ENCODE results near the gene TBX6. TPM values are rescaled to one million over a fixed set of nuclear protein-coding genes. Genes with fewer than 3 reads are reported as not detected.

TBX6 gene
- polyA plus RNA-seq, 6 donors from 2014 or later = 0.18 to 0.64 (median 0.41) TPM

GRCh38 chr16:30104492-30104891, 12.8 kb upstream of the TBX6 start:
- H3K27ac Mint-ChIP-seq = no peak overlapping the region

GRCh38 chr16:30104090-30104489, 12.4 kb upstream of the TBX6 start:
- Mint-ChIP-seq H3K9me3 (peaks cover 0 to 6% (median 0%) of the 10 kb centered on the region in 7 donors), H3K4me3 (no peak overlapping the region), H3K27me3 (no peaks in the 10 kb centered on the region), H3K36me3 (peaks cover 0 to 9% of the 10 kb centered on the region in 2 donors), H3K27ac (peak overlapping the region in 3 of 6 donors; percentile 13 to 80 (median 50)), H3K4me1 (peaks cover 0 to 4% (median 1%) of the 10 kb centered on the region in 3 donors)
- ATAC-seq (ENCODE audit: low read depth in 2 of 2) (no peak), DNase-seq (no peak)

More at GRCh38 chr16:30104492-30104891, 12.8 kb upstream of the TBX6 start:
- DNase-seq (no peak), ATAC-seq (ENCODE audit: low read depth in 2 of 2) (no peak)
- Mint-ChIP-seq H3K9me3 (peaks cover 0 to 4% (median 0%) of the 10 kb centered on the region in 7 donors), H3K36me3 (peaks cover 0 to 9% of the 10 kb centered on the region in 2 donors), H3K27me3 (no peaks in the 10 kb centered on the region), H3K4me3 (no peak overlapping the region), H3K4me1 (peaks cover 0 to 4% (median 1%) of the 10 kb centered on the region in 3 donors)

GRCh38 chr16:30096862-30097563, 5.3 kb upstream of the TBX6 start:
- H3K4me1 Mint-ChIP-seq = peaks cover 27 to 38% (median 31%) of the 10 kb centered on the region in 3 donors
- ATAC-seq (ENCODE audit: low read depth in 2 of 2) = no peak
- H3K9me3 Mint-ChIP-seq = peaks cover 5 to 29% (median 25%) of the 10 kb centered on the region in 7 donors
- no peaks in the 10 kb centered on the region for H3K27me3 Mint-ChIP-seq
- H3K4me3 Mint-ChIP-seq = peak overlapping the region; percentile 75 to 92 (median 88)
- peak overlapping the region; percentile 80 to 98 (median 94) for H3K27ac Mint-ChIP-seq
- H3K36me3 Mint-ChIP-seq = peaks cover 16 to 25% of the 10 kb centered on the region in 2 donors
- peak; percentile 35 for DNase-seq

- peak; percentile 88 for DNase-seq
- Mint-ChIP-seq H3K36me3 (peaks cover 16 to 25% of the 10 kb centered on the region in 2 donors), H3K4me1 (peaks cover 31 to 41% (median 33%) of the 10 kb centered on the region in 3 donors), H3K4me3 (peak within 1 kb of the TSS; percentile 88 to 94 (median 92)), H3K27me3 (no peaks in the 10 kb centered on the region), H3K27ac (peak within 1 kb of the TSS; percentile 87 to 98 (median 96)), H3K9me3 (peaks cover 5 to 29% (median 25%) of the 10 kb centered on the region in 7 donors)
- ATAC-seq (ENCODE audit: low read depth in 2 of 2) = peak; percentile 37 to 41
These were observed 4.6 kb upstream of the TBX6 start, which contains the start of gene YPEL3 for GRCh38 chr16:30096105-30096861. Gene YPEL3 (minus strand): TSS chr16:30096213. CDS start chr16:30095482, 731 bp downstream.

- DNase-seq (no peak), ATAC-seq (ENCODE audit: low read depth in 2 of 2) (no peak)
- Mint-ChIP-seq H3K27me3 (no peaks in the 10 kb centered on the region), H3K4me1 (peaks cover 31 to 41% (median 34%) of the 10 kb centered on the region in 3 donors), H3K27ac (peak overlapping the region; percentile 79 to 97 (median 94)), H3K9me3 (peaks cover 5 to 29% (median 25%) of the 10 kb centered on the region in 7 donors), H3K36me3 (peaks cover 16 to 25% of the 10 kb centered on the region in 2 donors), H3K4me3 (peak overlapping the region; percentile 86 to 94 (median 92))
These were observed 3.7 kb upstream of the TBX6 start for GRCh38 chr16:30095166-30096078.

- Mint-ChIP-seq H3K27ac (peak overlapping the region; percentile 63 to 95 (median 81)), H3K4me3 (peak overlapping the region; percentile 86 to 94 (median 92)), H3K36me3 (peaks cover 16 to 25% of the 10 kb centered on the region in 2 donors), H3K9me3 (peaks cover 5 to 27% (median 25%) of the 10 kb centered on the region in 7 donors), H3K27me3 (no peaks in the 10 kb centered on the region), H3K4me1 (peaks cover 31 to 46% (median 40%) of the 10 kb centered on the region in 3 donors)
- DNase-seq (no peak), ATAC-seq (ENCODE audit: low read depth in 2 of 2) (no peak)
These were observed 2.9 kb upstream of the TBX6 start for GRCh38 chr16:30094541-30095165.

GRCh38 chr16:30092373-30093010, 768 bp upstream of the TBX6 start:
- peak overlapping the region; percentile 86 to 97 (median 94) for H3K4me3 Mint-ChIP-seq
- no peaks in the 10 kb centered on the region for H3K27me3 Mint-ChIP-seq
- peak; percentile 88 for DNase-seq
- peaks cover 31 to 46% (median 44%) of the 10 kb centered on the region in 3 donors for H3K4me1 Mint-ChIP-seq
- peak; percentile 64 to 67 for ATAC-seq (ENCODE audit: low read depth in 2 of 2)
- H3K36me3 Mint-ChIP-seq = peaks cover 16 to 20% of the 10 kb centered on the region in 2 donors
- peak overlapping the region; percentile 86 to 99 (median 98) for H3K27ac Mint-ChIP-seq
- H3K9me3 Mint-ChIP-seq = peaks cover 1 to 13% (median 11%) of the 10 kb centered on the region in 7 donors

GRCh38 chr16:30090610-30091331, 953 bp downstream of the TBX6 start:
- peaks cover 31 to 46% (median 36%) of the 10 kb centered on the region in 3 donors for H3K4me1 Mint-ChIP-seq

GRCh38 chr16:30088832-30089624, 2.7 kb downstream of the TBX6 start:
- ATAC-seq (ENCODE audit: low read depth in 2 of 2) = no peak
- DNase-seq = no peak
- Mint-ChIP-seq H3K4me1 (peaks cover 18 to 29% (median 26%) of the 10 kb centered on the region in 3 donors), H3K4me3 (peak overlapping the region in 2 of 8 donors; percentile 11 to 76), H3K27me3 (no peaks in the 10 kb centered on the region), H3K27ac (peak overlapping the region in 1 of 6 donors; percentile 34), H3K36me3 (peaks cover 6% of the 10 kb centered on the region in 2 donors), H3K9me3 (peaks cover 0 to 1% (median 0%) of the 10 kb centered on the region in 7 donors)

More at GRCh38 chr16:30090610-30091331, 953 bp downstream of the TBX6 start:
- H3K27ac Mint-ChIP-seq = peak overlapping the region in 1 of 6 donors; percentile 53
- ATAC-seq (ENCODE audit: low read depth in 2 of 2) = no peak
- no peak for DNase-seq
- H3K27me3 Mint-ChIP-seq = no peaks in the 10 kb centered on the region
- H3K4me3 Mint-ChIP-seq = peak overlapping the region; percentile 11 to 90 (median 44)
- H3K36me3 Mint-ChIP-seq = peaks cover 11% of the 10 kb centered on the region in 2 donors
- peaks cover 0 to 2% (median 0%) of the 10 kb centered on the region in 7 donors for H3K9me3 Mint-ChIP-seq

GRCh38 chr16:30088237-30088831, 3.4 kb downstream of the TBX6 start:
- H3K27ac Mint-ChIP-seq = peak overlapping the region in 1 of 6 donors; percentile 48
- ATAC-seq (ENCODE audit: low read depth in 2 of 2) (no peak), DNase-seq (no peak)
- H3K9me3 Mint-ChIP-seq = peaks cover 0 to 1% (median 0%) of the 10 kb centered on the region in 7 donors
- H3K4me1 Mint-ChIP-seq = peaks cover 16 to 26% (median 24%) of the 10 kb centered on the region in 3 donors
- peak overlapping the region in 1 of 8 donors; percentile 5 for H3K4me3 Mint-ChIP-seq
- peaks cover 5 to 9% of the 10 kb centered on the region in 2 donors for H3K36me3 Mint-ChIP-seq
- H3K27me3 Mint-ChIP-seq = no peaks in the 10 kb centered on the region

Measured in naive B cell (primary cell).